Posterior vena cava (tissue), 2 donors: ENCODE data around the gene SYS1. TPM values are rescaled to one million over a fixed set of nuclear protein-coding genes. Genes with fewer than 3 reads are reported as not detected.
"Not testable (repeated sequence)": the region's sequence is repeated elsewhere in the genome, so short reads cannot be mapped to it uniquely, and the experiment has no call there.

Experiments used
- DNase-seq: peaks from one replicate; pipeline ENCODE4 v3.0.0-alpha.2; 2020; ENCODE audit warnings: low spot score
- intact Hi-C, 2 donors: fragments of 100-400 bp; cut with DNase I; formaldehyde crosslinking; loops; one replicate each; pipeline versions ENCODE4 v1.14.1 to v1.14.2; 2022 to 2023
- total RNA-seq, 2 donors: library from RNA; stranded (reverse); fragmentation: NEBNext Ultra II Directional; extraction: Animal tissue kit (Norgen Biotek cat#: 25700); gene quantifications; one replicate each; pipeline ENCODE4 v1.2.1, GENCODE V29; 2021
- donor health status: DM: yes; HTN: yes; CAD: no.
- donor health status: DM: yes; HTN: yes; CAD: no.

The SYS1 gene
- total RNA-seq, 2 donors from 2014 or later: 21.8 to 22.6 TPM

DNA sequence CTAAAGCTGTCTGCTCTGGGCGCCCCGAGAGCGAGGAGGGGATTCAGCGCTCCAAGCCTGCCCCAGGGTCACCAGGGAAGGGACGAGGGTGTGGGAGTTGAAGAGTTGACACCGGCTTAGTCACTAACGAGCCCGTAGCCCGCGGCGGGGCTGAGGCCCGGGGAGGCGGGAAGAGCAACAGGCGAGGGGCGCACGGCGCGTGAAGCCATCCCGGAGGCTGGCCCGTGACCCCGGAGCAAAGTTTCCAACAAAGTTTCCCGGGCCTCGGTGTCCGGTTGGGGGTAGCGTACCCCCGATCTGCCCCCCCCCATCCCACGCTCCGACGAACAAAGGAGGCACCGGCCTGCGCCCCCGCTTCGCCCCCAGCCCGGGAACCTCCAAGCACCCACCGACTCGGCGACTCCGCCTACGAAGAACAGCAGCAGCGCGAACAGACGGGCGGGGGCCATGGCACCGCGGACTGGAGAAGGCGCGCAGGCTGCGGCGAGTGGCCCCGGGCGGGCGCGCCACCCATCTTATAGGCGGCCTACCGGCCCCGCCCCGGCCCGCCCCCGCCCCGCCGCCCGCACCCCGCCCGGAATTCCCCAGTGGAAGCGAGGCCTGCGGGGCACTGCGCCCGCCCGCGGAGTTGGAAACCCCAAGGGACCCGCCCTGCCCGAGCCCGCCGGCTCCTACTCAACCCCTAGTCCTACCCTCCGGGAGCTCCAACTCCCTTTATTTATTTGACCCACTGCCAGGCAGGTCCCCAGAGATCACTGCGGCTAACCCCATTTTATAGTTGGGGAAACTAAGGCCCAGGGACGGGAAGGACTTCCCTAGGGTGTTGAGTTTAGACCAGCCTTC, 14.8 kb upstream of the SYS1 start, which contains the start of gene SDC4:
SDC4 (minus strand) TSS at position 489 of the 843 bp plus-strand sequence; CDS start at position 449, 40 bp downstream.
- peak; percentile 88 for DNase-seq
- intact Hi-C loops: no loop called here

DNA sequence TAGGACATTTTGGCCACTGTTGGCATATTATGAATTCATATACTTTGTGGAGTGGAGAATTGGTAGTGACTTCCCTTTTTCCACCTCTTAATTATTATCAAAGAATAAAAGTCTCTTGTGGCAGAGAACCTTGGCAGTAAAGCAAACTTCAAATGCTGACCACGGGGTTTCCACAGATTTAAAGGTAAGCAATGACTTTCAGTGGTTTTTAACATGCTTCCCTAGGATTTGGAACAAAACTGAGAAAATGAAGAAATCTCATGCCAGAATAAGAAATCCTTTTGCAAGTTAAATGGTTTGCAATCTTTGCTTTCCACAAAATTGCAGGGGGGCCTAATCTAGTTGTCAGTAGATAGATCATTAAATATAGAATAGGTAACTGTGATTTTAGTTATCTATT, 12.7 kb upstream of the SYS1 start:
- intact Hi-C loops: no loop called here

GRCh38 chr20:45350795-45351194, 12.2 kb upstream of the SYS1 start:
- peak; percentile 24 for DNase-seq
- intact Hi-C loops: not testable (repeated sequence)

More for the DNA sequence above, 12.7 kb upstream of the SYS1 start:
- DNase-seq: no peak

DNA sequence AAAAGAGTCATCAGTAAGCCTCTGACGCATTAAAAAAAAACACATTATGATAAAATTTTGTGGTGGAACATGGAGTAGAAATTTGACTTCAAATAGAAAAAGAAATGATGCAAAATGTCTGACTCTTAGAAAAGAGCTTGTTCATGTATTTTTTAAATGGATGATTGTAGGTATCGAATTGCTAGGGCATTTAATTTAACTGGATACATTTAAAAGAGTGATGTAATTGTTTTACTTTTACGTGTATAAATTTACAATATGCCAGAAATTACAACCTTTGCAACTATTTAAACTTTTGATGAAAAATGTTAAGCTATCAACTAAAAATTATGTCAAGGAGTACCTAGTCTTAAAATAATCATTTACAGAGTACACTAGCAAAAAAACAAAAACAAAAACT, 10.2 kb upstream of the SYS1 start:
- intact Hi-C loops: no loop called here
- no peak for DNase-seq

GRCh38 chr20:45353746-45354145, 9.2 kb upstream of the SYS1 start:
- intact Hi-C loops: no loop called here
- peak; percentile 3 for DNase-seq

DNA sequence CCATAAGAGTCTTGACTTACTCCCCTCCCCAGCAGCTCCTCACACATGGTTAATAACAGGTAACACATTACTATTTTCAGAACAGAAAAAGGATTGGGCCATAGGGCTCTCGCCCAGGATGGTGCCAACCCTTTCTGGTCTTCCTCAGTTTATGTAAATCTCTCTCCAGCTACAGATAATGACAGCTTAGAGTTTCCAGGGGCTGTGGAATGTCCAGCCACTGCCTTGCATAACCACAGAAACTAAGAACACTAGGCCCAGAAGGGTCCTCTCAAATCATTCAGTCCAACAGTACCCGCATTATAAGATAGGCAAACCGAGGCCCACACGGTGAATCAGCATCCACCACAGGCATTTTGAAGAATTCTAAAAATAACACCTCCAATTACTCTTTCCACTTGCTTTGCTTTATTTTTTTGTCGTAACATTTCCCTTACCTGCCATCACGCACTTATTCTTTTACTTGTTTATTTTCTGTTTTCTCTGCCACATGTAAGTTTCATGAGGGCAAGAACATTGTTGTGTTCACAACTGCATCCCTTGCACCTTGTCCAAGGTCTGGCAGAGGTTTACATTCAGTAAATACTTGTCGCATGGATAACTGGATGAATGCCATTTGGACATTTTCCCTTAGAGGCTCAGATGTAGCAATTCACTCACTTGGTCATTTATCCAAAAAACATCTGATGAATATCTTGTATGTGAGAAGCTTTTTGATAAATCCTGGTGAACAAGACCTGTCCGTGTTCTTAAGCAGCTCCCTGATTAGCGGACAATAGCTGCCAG, 8.3 kb upstream of the SYS1 start:
- intact Hi-C loops: no loop called here
- DNase-seq: peak; percentile 0

DNA sequence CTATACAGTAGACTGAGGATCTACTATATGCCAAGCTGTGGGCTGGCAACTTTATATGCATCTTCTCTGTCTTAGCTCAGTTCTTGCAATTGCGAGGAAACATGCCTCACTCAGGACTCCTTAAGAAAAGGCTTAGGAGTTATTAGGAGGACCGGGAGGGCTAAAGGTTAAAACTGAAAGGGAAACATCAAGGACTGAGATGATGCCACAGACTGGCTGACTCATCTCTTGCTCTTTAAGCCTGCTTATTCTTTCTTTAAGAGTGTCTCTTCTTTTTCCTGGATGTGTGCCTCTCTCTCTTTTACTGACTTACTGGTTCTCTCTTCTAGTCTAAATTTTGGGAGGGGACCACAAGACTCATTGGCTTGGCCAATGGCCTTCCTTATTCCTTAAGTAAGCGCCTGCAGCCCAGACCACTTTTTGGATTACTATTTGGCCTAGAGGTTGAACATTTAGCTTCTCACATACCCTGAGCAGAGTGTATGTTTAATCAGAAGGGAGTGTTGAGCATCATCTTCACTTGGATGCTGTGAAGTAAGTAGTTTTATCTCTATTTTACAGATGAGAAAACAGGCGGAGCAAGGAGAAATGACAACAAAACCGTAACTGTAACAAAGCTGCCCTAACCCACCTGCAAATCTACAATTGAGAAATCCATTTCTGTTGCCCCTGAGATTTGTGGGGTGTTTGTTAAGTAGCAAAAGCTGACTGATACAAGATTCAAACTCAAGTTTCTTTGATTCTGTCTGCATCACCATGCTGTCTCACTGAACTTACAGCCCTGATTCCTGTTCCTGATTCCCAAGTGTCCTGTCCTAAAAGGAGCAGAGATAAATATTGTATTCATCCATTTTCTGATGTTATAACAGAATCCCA, 7.5 kb upstream of the SYS1 start:
- DNase-seq: peak; percentile 35
- intact Hi-C loops: no loop called here

- DNase-seq: peak; percentile 87
These were observed 4.5 kb upstream of the SYS1 start for GRCh38 chr20:45358282-45359068.

DNA sequence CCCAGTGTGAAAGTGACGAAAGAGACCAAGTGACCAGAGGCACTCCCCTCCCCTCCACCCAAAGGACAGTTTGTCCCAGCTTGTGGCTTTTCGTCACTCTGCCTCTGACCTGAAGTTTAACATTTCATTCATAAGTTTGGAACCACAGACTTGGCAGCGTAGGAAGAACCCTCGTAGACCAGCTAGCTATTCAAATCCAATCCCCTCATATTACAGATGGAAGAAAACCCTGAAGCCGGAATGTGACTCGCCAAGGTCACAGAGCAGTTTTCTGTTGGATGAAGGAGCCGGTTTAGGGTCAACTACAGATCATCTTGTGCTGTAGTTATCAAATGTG, 3.9 kb upstream of the SYS1 start:
- DNase-seq: no peak

More at GRCh38 chr20:45358282-45359068, 4.5 kb upstream of the SYS1 start:
- intact Hi-C loops: no loop called here

DNA sequence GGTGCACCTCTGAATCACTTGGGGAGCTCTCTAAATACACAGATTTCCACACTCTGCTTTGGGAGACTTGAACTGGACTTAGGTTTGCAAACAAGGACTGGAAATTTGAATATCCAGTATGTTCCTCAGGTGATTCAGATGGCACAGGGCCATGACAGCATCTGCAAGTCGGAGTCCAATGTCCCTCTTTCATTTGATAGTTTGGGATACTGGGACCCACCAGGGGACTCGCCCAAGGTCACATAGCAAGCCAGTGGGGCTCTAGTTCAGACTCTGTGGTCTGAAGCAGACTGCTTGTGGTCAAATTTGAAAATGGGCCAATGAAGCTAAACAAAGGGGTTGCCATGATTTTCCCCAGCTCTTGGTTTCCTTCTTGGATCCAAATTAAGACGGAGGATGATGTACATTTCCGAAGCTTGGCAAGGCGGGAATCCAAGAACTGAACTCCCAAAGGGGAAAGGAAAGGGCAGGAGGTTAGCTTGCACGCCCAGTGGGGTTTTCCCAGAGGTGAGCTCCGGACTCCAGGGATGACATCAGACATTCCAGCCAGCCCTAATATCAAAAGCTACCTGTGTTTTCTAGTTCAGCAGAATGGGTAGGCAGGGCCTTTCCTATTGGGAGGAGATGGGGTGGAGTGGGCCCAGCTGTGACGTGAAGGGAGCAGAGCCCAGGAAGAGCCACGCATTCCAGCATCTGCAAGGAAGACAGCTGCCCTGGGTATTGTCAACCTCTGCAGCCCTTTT, 3.4 kb upstream of the SYS1 start:
- peak; percentile 45 for DNase-seq
- intact Hi-C loops: loop anchor here in 1 of 2 donors (5.0 kb wide), 1 partner anchor 78 kb away; no protein-coding TSS in a partner anchor

More for the DNA sequence above, 3.9 kb upstream of the SYS1 start:
- intact Hi-C loops: no loop called here

- intact Hi-C loops: loop anchor here in 1 of 2 donors (5.0 kb wide), 1 partner anchor 76 kb away; no protein-coding TSS in a partner anchor
- DNase-seq: peak; percentile 8
These were observed 1.2 kb upstream of the SYS1 start for GRCh38 chr20:45361793-45362192.

DNA sequence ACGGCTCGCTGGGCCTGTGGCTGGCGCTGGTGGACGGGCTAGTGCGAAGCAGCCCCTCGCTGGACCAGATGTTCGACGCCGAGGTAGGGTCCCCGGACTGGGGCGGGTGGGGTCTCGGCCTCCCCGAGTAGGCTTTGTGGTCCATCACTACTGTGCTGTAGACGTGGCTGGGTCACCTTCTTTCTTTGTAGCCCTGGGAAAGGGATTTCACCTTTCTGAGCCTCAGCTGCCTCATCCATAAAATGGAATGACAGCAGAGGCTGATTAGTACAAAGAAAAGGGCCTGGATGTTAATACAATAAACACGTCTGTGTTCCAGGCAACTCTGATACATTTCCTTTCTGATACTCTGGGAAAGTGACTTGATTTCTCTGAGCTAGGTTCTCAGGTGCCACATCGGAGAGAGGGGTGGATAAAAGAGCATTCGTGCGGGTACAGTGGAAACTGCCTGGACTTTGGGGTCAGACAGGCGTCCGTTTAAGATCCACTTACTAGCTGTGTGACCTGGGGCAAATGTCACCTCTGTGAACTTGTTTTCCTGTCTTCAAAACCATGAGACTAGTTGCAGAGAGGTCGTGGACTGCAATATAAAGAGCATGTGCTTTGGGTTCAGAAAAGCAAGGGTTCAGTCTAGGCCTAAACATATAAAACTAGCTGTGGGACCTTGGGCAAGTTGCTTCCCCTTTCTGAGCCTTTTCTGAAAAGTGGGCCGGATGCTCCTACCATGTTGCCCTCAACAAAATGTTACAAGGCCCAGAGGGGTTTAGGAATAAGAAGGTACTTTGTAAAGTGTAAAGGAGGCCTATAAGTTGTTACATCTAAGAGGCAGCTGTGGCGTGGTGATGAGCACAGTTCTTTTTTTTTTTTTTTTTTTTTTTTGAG, 896 bp downstream of the SYS1 start:
- DNase-seq: no peak
- intact Hi-C loops: loop anchor here in 1 of 2 donors (5.0 kb wide), 1 partner anchor 73 kb away; no protein-coding TSS in a partner anchor

DNA sequence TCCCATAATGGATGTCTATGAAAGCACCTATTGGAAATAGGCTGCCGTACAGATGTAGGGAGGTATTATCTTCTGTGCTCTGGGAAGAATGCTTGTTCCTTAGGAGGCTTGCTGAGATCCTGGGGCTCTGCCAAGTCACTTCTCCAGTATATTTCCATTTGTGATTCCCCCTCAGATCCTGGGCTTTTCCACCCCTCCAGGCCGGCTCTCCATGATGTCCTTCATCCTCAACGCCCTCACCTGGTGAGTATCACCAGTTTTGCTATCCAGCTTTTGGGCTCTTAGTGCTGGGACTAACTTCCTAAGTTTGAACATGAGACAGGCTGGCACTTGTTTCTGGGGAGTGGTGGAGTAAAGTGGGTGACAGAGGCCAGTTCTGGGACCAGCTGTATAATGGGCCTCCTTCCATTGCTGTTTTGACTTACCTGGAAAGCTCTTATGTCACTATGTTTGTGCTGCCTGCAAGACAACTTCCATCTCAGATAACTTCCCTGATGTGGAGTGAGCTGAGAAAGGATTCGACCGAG, 2.6 kb downstream of the SYS1 start:
- intact Hi-C loops: no loop called here

GRCh38 chr20:45366192-45366591, 3.2 kb downstream of the SYS1 start:
- DNase-seq: no peak
- intact Hi-C loops: no loop called here

More for the DNA sequence above, 2.6 kb downstream of the SYS1 start:
- no peak for DNase-seq

DNA sequence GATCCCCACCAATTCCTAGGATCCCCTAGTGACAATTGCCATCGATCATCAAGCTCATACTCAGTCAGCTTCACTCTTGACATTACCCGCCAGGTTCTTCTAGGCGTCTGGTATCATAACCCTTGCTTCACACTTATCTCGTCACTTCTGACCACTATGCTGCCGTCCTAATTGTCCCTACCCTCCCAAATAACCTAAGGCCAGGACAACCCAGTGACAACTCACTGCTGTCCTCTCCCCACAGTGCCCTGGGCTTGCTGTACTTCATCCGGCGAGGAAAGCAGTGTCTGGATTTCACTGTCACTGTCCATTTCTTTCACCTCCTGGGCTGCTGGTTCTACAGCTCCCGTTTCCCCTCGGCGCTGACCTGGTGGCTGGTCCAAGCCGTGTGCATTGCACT, 3.7 kb downstream of the SYS1 start:
- no peak for DNase-seq
- intact Hi-C loops: no loop called here

DNA sequence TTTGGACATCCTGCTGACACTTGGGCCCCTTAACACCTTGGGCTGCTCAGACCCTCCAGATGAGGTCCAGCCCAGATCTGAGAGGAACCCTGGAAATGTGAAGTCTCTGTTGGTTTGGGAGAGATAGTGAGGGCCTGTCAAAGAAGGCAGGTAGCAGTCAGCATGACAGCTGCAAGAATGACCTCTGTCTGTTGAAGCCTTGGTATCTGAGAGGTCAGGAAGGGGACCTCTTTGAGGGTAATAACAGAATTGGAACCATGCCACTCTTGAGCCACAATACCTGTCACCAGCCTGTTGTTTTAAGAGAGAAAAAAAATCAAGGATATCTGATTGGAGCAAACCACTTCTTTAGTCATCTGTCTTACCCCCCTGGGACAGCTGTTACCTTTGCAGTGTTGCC, 4.2 kb downstream of the SYS1 start:
- intact Hi-C loops: no loop called here
- no peak for DNase-seq
